M059J (cell line): ENCODE data around the gene PGLYRP4. TPM values are rescaled to one million over a fixed set of nuclear protein-coding genes. Genes with fewer than 3 reads are reported as not detected.

Source experiments
- DNase-seq: peaks from one replicate; pipeline ENCODE4 v3.0.0-alpha.2; 2012; ENCODE audit warnings: low read depth
- total RNA-seq: library from RNA; depleted of rRNA; stranded (reverse); fragments of >200 nt; shearing (Covaris generic); gene quantifications from 2 replicates; pipeline ENCODE4 v1.2.3, GENCODE V29; 2014; rRNA removed

PGLYRP4 gene
- total RNA-seq, 1 experiment from 2014 or later, result not detected

GRCh38 chr1:153291514-153291913 lies 57.1 kb downstream of the PGLYRP4 start:
- no peak for DNase-seq

- DNase-seq, result peak; percentile 4
Measured at GRCh38 chr1:153288634-153289275, 59.9 kb downstream of the PGLYRP4 start.

Other genes starting within 250 kb of the PGLYRP4 start
- gene SPRR2F, start 235.3 kb downstream of the PGLYRP4 start, total RNA-seq, result not detected in 2 replicates
- not detected in 2 replicates for gene SPRR2G, start 198.0 kb downstream of the PGLYRP4 start, total RNA-seq
- gene LELP1, start 145.4 kb downstream of the PGLYRP4 start, total RNA-seq, result not detected in 2 replicates
- gene PRR9, start 131.3 kb downstream of the PGLYRP4 start, total RNA-seq, result not detected in 2 replicates
- gene LORICRIN, start 89.2 kb downstream of the PGLYRP4 start, total RNA-seq, result not detected in 2 replicates
- not detected in 2 replicates for gene PGLYRP3, start 35.9 kb downstream of the PGLYRP4 start, total RNA-seq
- 0.22 TPM in 1 of 2 replicates, not detected in the other for gene S100A9, start 9.0 kb upstream of the PGLYRP4 start, total RNA-seq
- gene S100A12, start 26.8 kb upstream of the PGLYRP4 start, total RNA-seq, result not detected in 2 replicates
- gene S100A8, start 42.2 kb upstream of the PGLYRP4 start, total RNA-seq, result 0.15 TPM in 1 of 2 replicates, not detected in the other
- gene S100A7A, start 67.7 kb upstream of the PGLYRP4 start, total RNA-seq, result not detected in 2 replicates
- gene S100A7, start 111.8 kb upstream of the PGLYRP4 start, total RNA-seq, result not detected in 2 replicates
- gene S100A6, start 187.2 kb upstream of the PGLYRP4 start, total RNA-seq, result 526 and 547 TPM in 2 replicates
- not detected in 2 replicates for gene S100A5, start 192.1 kb upstream of the PGLYRP4 start, total RNA-seq
- 2.9 and 12.3 TPM in 2 replicates for gene S100A4, start 197.0 kb upstream of the PGLYRP4 start, total RNA-seq
- 5.2 and 5.8 TPM in 2 replicates for gene S100A3, start 200.4 kb upstream of the PGLYRP4 start, total RNA-seq
- gene S100A2, start 217.0 kb upstream of the PGLYRP4 start, total RNA-seq, result 14.4 and 19.6 TPM in 2 replicates